Chondrocyte (in vitro differentiated cells): Measurements from ENCODE around the gene GPR82. TPM values are rescaled to one million over a fixed set of nuclear protein-coding genes. Genes with fewer than 3 reads are reported as not detected.
A peak's percentile ranks its signal among the peaks of the same experiment; 100 is the strongest.

Experiments used
- DNase-seq: peaks from one replicate; pipeline ENCODE4 v3.0.0; 2021; ENCODE audit warnings: mixed read lengths, low spot score
- H3K27ac Mint-ChIP-seq: one replicate; pipeline ENCODE4 v1.8.0; 2021; ENCODE audit warnings: mild to moderate bottlenecking, moderate library complexity, mixed read lengths; ENCODE audit not compliant: unreplicated experiment
- H3K27me3 Mint-ChIP-seq: 2 replicates; pipeline ENCODE4 v1.8.0; 2021; ENCODE audit warnings: low read depth, mixed read lengths
- H3K36me3 Mint-ChIP-seq: 2 replicates; pipeline ENCODE4 v1.8.0; 2021; ENCODE audit warnings: low read depth, mixed read lengths
- H3K4me1 Mint-ChIP-seq: 2 replicates; pipeline ENCODE4 v1.8.0; 2021; ENCODE audit warnings: low read depth, mild to moderate bottlenecking, mixed read lengths
- H3K4me3 Mint-ChIP-seq: one replicate; pipeline ENCODE4 v1.8.0; 2021; ENCODE audit warnings: mild to moderate bottlenecking, moderate library complexity, mixed read lengths; ENCODE audit not compliant: unreplicated experiment
- H3K9me3 Mint-ChIP-seq: 2 replicates; pipeline ENCODE4 v1.8.0; 2021; ENCODE audit warnings: low read depth, mixed read lengths
- total RNA-seq: library from RNA; stranded (reverse); gene quantifications from 3 replicates; pipeline ENCODE4 v1.2.1, GENCODE V29; 2021
- TF ChIP-seq, protein P1 (sequence below): fragments of 200-600 bp; sonication (generic); IDR thresholded peaks from 2 replicates; pipeline ENCODE4 v1.5.0; 2021; ENCODE audit warnings: antibody characterized with exemption, mild to moderate bottlenecking, moderate library complexity

GPR82 gene
- total RNA-seq, 1 donor from 2014 or later: not detected

DNA sequence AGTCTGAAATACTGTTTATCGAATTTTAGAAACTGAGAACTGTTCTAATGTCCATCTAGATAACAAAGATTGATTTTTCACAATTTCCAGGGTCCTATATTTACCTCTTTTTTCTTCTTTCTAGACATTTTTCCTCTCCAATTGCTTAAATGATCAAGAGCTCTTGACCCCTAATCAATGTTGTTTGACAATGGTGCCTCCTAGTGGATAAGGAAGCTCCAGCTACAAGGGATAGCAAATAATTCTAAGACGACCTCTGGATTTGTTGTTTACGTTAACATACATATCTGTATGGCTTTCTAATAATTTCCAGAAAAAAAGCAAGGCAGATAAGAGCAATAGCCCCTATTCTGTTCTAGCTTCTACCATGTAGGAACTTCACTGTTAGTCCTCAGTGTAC, 35.8 kb downstream of the GPR82 start:
- Mint-ChIP-seq H3K36me3 (no peaks in the 10 kb centered on the region), H3K27ac (no peak overlapping the region), H3K9me3 (peaks cover 3% of the 10 kb centered on the region), H3K4me3 (no peak overlapping the region), H3K4me1 (peaks cover 3% of the 10 kb centered on the region), H3K27me3 (no peaks in the 10 kb centered on the region)
- no peak for DNase-seq
- TF ChIP-seq, protein P1, sequence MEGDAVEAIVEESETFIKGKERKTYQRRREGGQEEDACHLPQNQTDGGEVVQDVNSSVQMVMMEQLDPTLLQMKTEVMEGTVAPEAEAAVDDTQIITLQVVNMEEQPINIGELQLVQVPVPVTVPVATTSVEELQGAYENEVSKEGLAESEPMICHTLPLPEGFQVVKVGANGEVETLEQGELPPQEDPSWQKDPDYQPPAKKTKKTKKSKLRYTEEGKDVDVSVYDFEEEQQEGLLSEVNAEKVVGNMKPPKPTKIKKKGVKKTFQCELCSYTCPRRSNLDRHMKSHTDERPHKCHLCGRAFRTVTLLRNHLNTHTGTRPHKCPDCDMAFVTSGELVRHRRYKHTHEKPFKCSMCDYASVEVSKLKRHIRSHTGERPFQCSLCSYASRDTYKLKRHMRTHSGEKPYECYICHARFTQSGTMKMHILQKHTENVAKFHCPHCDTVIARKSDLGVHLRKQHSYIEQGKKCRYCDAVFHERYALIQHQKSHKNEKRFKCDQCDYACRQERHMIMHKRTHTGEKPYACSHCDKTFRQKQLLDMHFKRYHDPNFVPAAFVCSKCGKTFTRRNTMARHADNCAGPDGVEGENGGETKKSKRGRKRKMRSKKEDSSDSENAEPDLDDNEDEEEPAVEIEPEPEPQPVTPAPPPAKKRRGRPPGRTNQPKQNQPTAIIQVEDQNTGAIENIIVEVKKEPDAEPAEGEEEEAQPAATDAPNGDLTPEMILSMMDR: peak; percentile 77

- Mint-ChIP-seq H3K9me3 (peaks cover 3% of the 10 kb centered on the region), H3K27me3 (no peaks in the 10 kb centered on the region), H3K4me3 (no peak overlapping the region), H3K27ac (no peak overlapping the region), H3K4me1 (peaks cover 3% of the 10 kb centered on the region), H3K36me3 (no peaks in the 10 kb centered on the region)
- DNase-seq: no peak
- TF ChIP-seq, protein P1: no peak
Observed at GRCh38 chrX:41761169-41761568, 37.2 kb downstream of the GPR82 start.

GRCh38 chrX:41761702-41762101, 37.7 kb downstream of the GPR82 start:
- Mint-ChIP-seq H3K4me3 (no peak overlapping the region), H3K4me1 (peaks cover 3% of the 10 kb centered on the region), H3K27ac (no peak overlapping the region), H3K27me3 (no peaks in the 10 kb centered on the region), H3K9me3 (peaks cover 3% of the 10 kb centered on the region), H3K36me3 (no peaks in the 10 kb centered on the region)
- TF ChIP-seq, protein P1: no peak
- DNase-seq: no peak

GRCh38 chrX:41779030-41779564, 55.1 kb downstream of the GPR82 start:
- Mint-ChIP-seq H3K4me1 (peaks cover 17% of the 10 kb centered on the region), H3K27me3 (no peaks in the 10 kb centered on the region), H3K4me3 (no peak overlapping the region), H3K27ac (peak overlapping the region; percentile 27), H3K9me3 (no peaks in the 10 kb centered on the region), H3K36me3 (no peaks in the 10 kb centered on the region)
- DNase-seq: no peak
- TF ChIP-seq, protein P1: no peak

Other genes with a start within 250 kb of the GPR82 start
- gene GPR34, start 35.2 kb upstream of the GPR82 start, total RNA-seq: not detected in 3 replicates
- 39.5 to 44.9 TPM (median 40.8 TPM) in 3 replicates for gene CASK, start 199.4 kb downstream of the GPR82 start, total RNA-seq